Astrocyte (in vitro differentiated cells and primary cell): ENCODE results near the gene PLK2.

Experiments
- CTCF ChIP-seq: IDR thresholded peaks from 2 replicates; pipeline ENCODE4 v1.5.1; 2011; ENCODE audit warnings: low read depth, mild to moderate bottlenecking, inconsistent platforms, low read length, moderate library complexity; ENCODE audit not compliant: insufficient read depth
- EZH2 ChIP-seq: IDR thresholded peaks from 2 replicates; pipeline ENCODE4 v1.6.1; 2012; ENCODE audit warnings: mild to moderate bottlenecking, low read length, inconsistent platforms; ENCODE audit not compliant: insufficient read depth

GRCh38 chr5:58444805-58445204 lies 15.1 kb downstream of the PLK2 start:
- TF ChIP-seq CTCF: no peak
- TF ChIP-seq EZH2: no peak
